HCT116 (cell line): Measurements from ENCODE around the gene C3orf20.

Experiments used
- CEBPB ChIP-seq: IDR thresholded peaks from 2 replicates; pipeline ENCODE4 v1.6.1; 2012; ENCODE audit warnings: low read depth
- EZH2 ChIP-seq: fragments of 200-600 bp; sonication (generic); IDR thresholded peaks from 2 replicates; pipeline ENCODE4 v1.6.1; 2017; ENCODE audit warnings: antibody characterized with exemption, mixed run types
- EZH2phosphoT487 ChIP-seq: fragments of 200-600 bp; IDR thresholded peaks from 2 replicates; pipeline ENCODE4 v1.6.1; 2018; ENCODE audit warnings: antibody characterized with exemption, borderline replicate concordance
- POLR2A ChIP-seq: IDR thresholded peaks from 2 replicates; pipeline ENCODE4 v1.7.0; 2011; ENCODE audit warnings: borderline replicate concordance; ENCODE audit not compliant: insufficient read depth, insufficient read length; ENCODE audit errors: extremely low read depth
- POLR2AphosphoS5 ChIP-seq: IDR thresholded peaks from 2 replicates; pipeline ENCODE4 v1.6.1; 2011; ENCODE audit warnings: mild to moderate bottlenecking, low read depth, low read length, moderate library complexity
- RAD21 ChIP-seq: IDR thresholded peaks from 2 replicates; pipeline ENCODE4 v1.6.1; 2012; ENCODE audit warnings: low read depth, mild to moderate bottlenecking
- SP1 ChIP-seq: IDR thresholded peaks from 2 replicates; pipeline ENCODE4 v1.6.1; 2012; ENCODE audit warnings: low read depth
- ZNF274 ChIP-seq: fragments of 200-500 bp; sonication (Bioruptor generic); IDR thresholded peaks from 2 replicates; pipeline ENCODE4 v1.6.1; 2014; ENCODE audit warnings: mild to moderate bottlenecking, low read depth, low read length, inconsistent platforms
- TF ChIP-seq, protein P1 (sequence below), 3 experiments: fragments of 200-600 bp in 1 of 3; sonication (generic) in 1 of 3; IDR thresholded peaks in 2 of 3; conservative IDR thresholded peaks in 1 of 3; 2 replicates each; pipeline ENCODE4 v1.5.1; 2012 to 2017; ENCODE audit warnings: low read depth in 2 of 3, low read length in 2 of 3, antibody characterized with exemption in 1 of 3, borderline replicate concordance in 1 of 3, control low read depth in 1 of 3, mild to moderate bottlenecking in 1 of 3, mixed read lengths in 1 of 3, mixed run types in 1 of 3, moderate library complexity in 1 of 3; ENCODE audit not compliant: insufficient read depth in 1 of 3
- TF ChIP-seq, protein P2 (sequence below): IDR thresholded peaks from 2 replicates; pipeline ENCODE4 v1.6.1; 2012

DNA sequence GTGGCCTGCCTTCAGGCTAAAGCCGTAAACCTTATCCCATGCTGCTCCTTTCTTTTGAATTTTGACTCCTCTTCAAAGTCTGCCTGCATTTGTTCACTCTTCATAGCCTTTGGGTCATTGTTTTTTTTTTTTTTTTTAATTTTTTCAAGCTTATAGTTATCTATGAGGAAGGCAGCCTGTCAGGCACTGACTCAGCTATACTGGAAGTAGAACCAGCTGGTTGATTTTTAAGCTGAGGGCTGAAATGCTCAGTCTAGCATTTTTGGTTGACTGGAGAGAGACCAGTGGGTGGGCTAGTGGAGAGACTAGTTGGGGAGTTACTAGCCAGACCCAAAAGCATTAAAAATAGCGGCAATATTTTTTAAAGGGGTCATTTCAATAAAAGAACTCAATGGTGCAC is 44.1 kb downstream of the C3orf20 start:
- TF ChIP-seq CEBPB: no peak
- TF ChIP-seq, protein P1, sequence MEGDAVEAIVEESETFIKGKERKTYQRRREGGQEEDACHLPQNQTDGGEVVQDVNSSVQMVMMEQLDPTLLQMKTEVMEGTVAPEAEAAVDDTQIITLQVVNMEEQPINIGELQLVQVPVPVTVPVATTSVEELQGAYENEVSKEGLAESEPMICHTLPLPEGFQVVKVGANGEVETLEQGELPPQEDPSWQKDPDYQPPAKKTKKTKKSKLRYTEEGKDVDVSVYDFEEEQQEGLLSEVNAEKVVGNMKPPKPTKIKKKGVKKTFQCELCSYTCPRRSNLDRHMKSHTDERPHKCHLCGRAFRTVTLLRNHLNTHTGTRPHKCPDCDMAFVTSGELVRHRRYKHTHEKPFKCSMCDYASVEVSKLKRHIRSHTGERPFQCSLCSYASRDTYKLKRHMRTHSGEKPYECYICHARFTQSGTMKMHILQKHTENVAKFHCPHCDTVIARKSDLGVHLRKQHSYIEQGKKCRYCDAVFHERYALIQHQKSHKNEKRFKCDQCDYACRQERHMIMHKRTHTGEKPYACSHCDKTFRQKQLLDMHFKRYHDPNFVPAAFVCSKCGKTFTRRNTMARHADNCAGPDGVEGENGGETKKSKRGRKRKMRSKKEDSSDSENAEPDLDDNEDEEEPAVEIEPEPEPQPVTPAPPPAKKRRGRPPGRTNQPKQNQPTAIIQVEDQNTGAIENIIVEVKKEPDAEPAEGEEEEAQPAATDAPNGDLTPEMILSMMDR (IDR thresholded peaks at IDR 0.05 in 2 of 3, conservative IDR thresholded peaks at IDR 0.05 in 1 of 3; ENCODE audit: borderline replicate concordance in 1 of 3, insufficient read depth in 1 of 3, low read depth in 2 of 3, low read length in 2 of 3): no peak
- no peak for TF ChIP-seq EZH2
- no peak for TF ChIP-seq POLR2AphosphoS5
- TF ChIP-seq ZNF274: no peak
- TF ChIP-seq RAD21: no peak
- no peak for TF ChIP-seq EZH2phosphoT487
- no peak for TF ChIP-seq POLR2A
- no peak for TF ChIP-seq SP1
- TF ChIP-seq, protein P2, sequence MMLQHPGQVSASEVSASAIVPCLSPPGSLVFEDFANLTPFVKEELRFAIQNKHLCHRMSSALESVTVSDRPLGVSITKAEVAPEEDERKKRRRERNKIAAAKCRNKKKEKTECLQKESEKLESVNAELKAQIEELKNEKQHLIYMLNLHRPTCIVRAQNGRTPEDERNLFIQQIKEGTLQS: no peak
